Stimulated activated memory B cell treated with anti-CD40 and anti-IgM and Interleukin-4, amounts not matched to agents 10 μg/mL and 1 μg/mL and 100 μg/mL, for 72 hours (primary cell): ENCODE results near the gene DCDC2C.

Experiments used
- ATAC-seq: fragments of 150-1000 bp; cut with Tn5 transposase; 2 replicates; pipeline ENCODE4 v1.10.0; 2021
- H3K27ac Mint-ChIP-seq: one replicate; pipeline ENCODE4 v1.8.0; 2022; ENCODE audit warnings: mild to moderate bottlenecking, mixed read lengths
- H3K27me3 Mint-ChIP-seq: one replicate; pipeline ENCODE4 v1.8.0; 2022; ENCODE audit warnings: mixed read lengths
- H3K36me3 Mint-ChIP-seq: one replicate; pipeline ENCODE4 v1.8.0; 2022; ENCODE audit warnings: mixed read lengths
- H3K4me1 Mint-ChIP-seq: one replicate; pipeline ENCODE4 v1.8.0; 2022; ENCODE audit warnings: mixed read lengths
- H3K4me3 Mint-ChIP-seq: one replicate; pipeline ENCODE4 v1.8.0; 2022; ENCODE audit warnings: mild to moderate bottlenecking, moderate library complexity, mixed read lengths
- H3K9me3 Mint-ChIP-seq: one replicate; pipeline ENCODE4 v1.8.0; 2022; ENCODE audit warnings: mixed read lengths

Gene DCDC2C

DNA sequence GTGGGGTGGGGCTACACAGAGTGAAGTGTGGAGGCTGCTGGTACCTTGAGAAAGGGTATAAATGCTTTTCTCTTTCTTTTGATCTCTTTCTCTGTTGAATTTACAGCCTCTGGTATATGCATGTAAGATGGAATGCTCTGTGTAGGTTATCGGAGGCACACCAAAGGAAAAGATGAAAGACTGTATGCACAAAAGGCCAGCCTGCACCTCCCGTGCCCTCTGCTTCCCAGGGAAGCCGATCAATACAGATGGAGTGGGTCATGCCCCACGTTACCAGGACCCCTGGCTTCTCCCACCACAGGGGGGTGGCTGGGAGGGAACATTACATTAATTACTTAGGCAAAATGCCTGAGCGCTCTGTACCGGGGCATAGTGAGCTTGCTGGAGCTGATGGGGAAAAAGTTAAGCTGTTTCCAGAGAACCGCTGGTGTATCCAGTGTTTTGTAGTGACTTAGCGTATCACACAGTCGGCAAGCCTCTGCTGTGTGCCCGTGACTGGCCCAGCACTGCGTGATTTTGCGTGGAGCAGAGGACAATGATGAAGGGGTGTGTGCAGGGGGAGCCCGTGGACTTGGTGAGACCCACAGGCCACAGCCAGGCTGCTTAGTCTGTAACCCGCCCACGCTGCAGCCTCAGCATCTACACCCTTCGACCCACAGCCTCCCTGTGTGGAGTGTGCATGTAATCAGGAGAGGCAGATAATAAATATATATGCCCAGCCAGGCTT lies 37.3 kb upstream of the DCDC2C start:
- no peak for ATAC-seq
- H3K36me3 Mint-ChIP-seq, result no peaks in the 10 kb centered on the region
- peaks cover 27% of the 10 kb centered on the region for H3K27me3 Mint-ChIP-seq
- peaks cover 12% of the 10 kb centered on the region for H3K4me1 Mint-ChIP-seq
- H3K27ac Mint-ChIP-seq, result no peak overlapping the region
- no peak overlapping the region for H3K4me3 Mint-ChIP-seq
- H3K9me3 Mint-ChIP-seq, result no peaks in the 10 kb centered on the region

DNA sequence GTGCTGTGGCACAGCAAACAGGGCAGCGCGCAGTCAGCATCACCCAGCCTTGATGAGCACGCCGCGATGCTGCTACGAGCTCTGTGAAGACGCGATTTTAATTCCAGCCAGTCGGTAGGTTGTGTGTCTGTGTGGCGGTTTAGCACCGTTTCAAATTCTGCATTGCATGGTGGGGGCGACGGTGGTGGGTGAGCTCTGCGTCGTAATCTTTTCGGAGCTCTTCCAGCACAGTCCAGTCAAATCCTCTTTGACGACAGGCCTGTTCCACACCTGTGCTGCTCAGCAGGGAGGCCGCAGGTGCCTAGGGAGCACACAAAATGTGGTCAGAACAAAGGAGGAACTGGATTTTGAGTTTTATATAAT lies 36.8 kb upstream of the DCDC2C start:
- H3K4me1 Mint-ChIP-seq, result peaks cover 6% of the 10 kb centered on the region

DNA sequence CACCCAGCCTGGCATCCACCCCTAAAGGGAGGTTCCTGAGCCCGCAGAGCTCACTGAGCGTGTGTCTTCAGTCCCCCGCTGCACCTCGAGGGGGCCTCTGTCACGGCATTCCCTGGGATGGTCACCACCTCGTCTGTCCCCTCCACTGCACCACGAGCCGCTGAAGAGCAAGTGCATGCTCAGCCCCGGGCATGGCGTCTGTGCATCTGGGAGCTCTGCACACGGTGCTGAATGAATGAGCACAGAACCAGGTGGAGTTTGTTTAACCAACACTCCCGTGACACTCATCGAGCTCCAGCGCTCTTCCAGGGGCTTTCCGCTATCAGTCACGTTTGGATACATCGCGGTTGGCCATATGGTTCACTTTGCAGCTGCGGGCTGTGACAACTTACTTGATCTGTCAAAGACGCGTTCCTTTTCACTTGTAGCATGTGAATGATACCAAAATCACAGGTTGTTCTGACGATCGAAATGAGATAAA lies 36.2 kb upstream of the DCDC2C start:
- Mint-ChIP-seq H3K9me3 (no peaks in the 10 kb centered on the region), H3K27me3 (peaks cover 27% of the 10 kb centered on the region), H3K4me3 (no peak overlapping the region), H3K27ac (no peak overlapping the region), H3K36me3 (no peaks in the 10 kb centered on the region), H3K4me1 (peaks cover under 1% of the 10 kb centered on the region)
- ATAC-seq, result no peak

More for the DNA sequence above, 36.8 kb upstream of the DCDC2C start:
- Mint-ChIP-seq H3K36me3 (no peaks in the 10 kb centered on the region), H3K27me3 (peaks cover 27% of the 10 kb centered on the region), H3K9me3 (no peaks in the 10 kb centered on the region), H3K4me3 (no peak overlapping the region), H3K27ac (no peak overlapping the region)
- no peak for ATAC-seq

DNA sequence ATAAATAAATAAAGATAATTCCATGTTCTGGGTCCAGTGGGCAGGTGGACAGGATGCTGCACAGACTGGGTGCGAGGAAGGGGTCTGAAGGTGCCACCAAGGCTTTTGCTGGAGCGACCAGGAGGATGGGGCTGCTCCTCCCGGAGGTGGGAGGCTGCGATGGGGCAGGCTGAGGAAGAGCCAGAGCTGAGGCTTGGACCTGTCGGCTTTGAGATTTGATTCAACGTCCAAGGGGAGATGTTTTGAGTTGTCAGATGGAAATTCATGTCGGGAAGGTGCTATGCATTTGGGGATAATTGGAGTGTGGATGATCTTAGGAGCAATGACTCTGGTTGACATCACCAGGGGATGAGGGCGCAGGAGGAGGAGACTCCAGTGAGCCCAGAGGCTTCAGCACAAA lies 33.7 kb upstream of the DCDC2C start:
- Mint-ChIP-seq H3K9me3 (no peaks in the 10 kb centered on the region), H3K36me3 (no peaks in the 10 kb centered on the region), H3K4me3 (no peak overlapping the region), H3K27ac (no peak overlapping the region), H3K27me3 (peaks cover 27% of the 10 kb centered on the region), H3K4me1 (no peaks in the 10 kb centered on the region)
- ATAC-seq, result no peak

DNA sequence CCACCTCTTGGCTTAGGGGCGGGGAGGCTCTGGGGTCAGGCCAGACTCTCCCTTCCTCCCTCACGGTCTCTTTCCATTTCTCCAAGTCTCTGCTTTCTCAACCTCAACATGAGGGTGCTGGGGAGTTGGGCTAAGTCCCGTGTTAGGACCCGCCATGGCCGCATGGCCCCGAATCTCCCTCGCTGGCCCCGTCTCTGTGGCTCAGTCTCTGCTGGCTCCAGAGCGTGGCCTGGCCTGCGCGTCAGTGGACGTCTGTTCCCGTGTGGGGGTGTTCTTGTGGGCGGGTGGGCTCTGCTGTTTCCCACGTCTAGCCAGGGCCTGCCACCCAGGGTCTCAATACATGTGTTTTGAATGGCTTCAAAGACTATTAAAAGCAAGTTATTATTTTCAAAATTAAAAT lies 33.0 kb upstream of the DCDC2C start:
- Mint-ChIP-seq H3K36me3 (no peaks in the 10 kb centered on the region), H3K27me3 (peaks cover 27% of the 10 kb centered on the region), H3K4me1 (no peaks in the 10 kb centered on the region), H3K4me3 (no peak overlapping the region), H3K9me3 (no peaks in the 10 kb centered on the region), H3K27ac (no peak overlapping the region)
- ATAC-seq, result no peak

DNA sequence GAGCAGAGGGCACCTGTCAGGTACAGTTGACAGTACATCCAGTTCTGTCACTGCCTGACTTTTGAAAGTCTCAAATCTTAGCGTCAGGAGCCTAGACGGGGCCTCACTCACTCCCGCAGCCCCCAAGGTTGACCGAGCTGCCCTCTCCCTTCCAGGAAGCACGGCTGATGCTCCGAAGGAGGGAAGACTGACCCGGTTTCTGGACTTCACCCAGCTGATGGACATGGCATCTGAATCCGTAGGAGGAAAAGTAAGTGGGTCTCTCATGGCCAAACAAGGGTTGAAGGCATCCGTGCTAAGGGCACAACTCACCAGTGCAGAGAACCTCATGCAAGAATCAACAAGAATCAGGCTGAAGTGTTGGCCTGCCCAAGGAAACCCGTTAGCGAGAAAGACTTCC lies 32.4 kb upstream of the DCDC2C start:
- Mint-ChIP-seq H3K27me3 (peaks cover 27% of the 10 kb centered on the region), H3K4me1 (no peaks in the 10 kb centered on the region), H3K27ac (no peak overlapping the region), H3K4me3 (no peak overlapping the region), H3K9me3 (no peaks in the 10 kb centered on the region), H3K36me3 (no peaks in the 10 kb centered on the region)
- ATAC-seq, result no peak

DNA sequence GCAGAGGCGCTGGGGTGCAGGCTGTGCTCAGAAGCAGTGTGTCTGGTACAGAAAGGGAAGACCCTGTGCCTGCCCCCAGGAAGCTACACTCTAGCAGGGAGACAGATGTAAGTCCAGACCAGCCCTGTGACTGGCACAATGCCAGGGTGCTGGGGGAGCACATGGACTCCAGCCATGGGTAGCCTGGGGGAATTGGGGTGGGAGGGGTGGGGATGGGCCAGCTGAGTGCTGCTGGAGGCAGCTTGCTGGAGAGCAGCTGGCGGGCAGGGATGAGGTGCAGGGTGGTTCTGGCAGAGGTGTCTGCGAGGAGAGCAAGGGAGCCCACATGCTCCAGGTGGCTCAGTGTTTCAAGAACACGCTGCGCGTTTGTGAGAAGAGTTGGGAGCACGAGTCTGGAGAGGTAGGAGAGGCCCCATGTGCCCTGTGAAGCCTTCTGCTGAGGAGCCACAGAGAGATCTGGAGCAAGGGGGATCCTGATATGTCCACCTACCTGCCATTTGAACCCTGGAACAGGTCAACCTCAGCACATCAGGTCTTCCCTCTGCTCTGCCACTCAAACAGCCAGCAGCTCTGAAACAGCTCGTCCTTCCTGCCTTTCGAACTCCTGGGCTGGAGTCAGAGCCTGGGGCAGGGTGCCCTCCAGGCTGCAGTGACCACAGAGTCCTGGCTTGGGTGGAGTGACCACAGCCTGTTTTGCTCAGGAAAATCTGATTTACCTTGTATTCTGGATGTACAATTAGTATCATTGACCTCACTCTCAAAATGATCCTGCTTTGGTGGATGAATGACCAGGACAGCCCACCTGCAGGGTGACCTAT lies 30.3 kb upstream of the DCDC2C start:
- H3K36me3 Mint-ChIP-seq, result no peaks in the 10 kb centered on the region
- H3K27me3 Mint-ChIP-seq, result peaks cover 22% of the 10 kb centered on the region
- no peak overlapping the region for H3K4me3 Mint-ChIP-seq
- H3K4me1 Mint-ChIP-seq, result no peaks in the 10 kb centered on the region
- no peaks in the 10 kb centered on the region for H3K9me3 Mint-ChIP-seq
- peak; percentile 13 for ATAC-seq
- no peak overlapping the region for H3K27ac Mint-ChIP-seq

DNA sequence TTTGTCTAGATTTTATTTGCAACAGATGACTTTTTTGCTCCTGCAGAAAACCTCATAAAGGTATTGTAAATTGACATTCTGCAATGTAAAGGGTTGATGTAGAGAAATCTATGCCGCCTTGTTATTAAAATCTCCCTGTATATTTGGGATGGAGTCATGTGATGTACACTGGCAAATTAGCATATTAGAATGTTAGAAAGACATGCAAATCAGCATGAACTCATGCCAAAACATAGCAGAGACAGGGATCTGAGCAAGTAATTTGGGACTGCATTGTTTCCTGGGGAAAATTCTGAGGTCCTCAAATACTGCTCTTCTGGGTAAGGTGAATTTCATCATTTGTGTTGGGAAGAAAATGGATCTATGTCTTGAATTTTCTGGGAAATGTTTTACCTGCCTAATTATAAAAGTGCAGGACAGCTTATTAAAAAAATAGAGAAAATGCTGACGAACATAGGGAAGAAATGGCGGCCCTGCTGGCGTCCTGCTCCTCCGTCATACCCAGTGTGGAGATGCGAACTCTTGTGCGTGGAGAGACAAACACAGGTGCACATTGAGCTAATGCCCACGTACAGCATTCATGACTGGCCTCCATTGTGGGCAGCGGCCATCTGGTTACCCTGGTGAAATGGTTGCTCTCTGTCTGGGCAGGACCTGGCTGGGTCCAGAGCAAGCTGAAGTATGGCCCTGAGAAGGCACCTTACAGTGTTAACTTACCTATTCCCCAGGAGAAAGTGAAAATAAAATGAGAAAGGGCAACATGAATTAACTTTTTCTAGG lies 29.1 kb upstream of the DCDC2C start:
- no peaks in the 10 kb centered on the region for H3K36me3 Mint-ChIP-seq
- no peaks in the 10 kb centered on the region for H3K9me3 Mint-ChIP-seq
- no peaks in the 10 kb centered on the region for H3K4me1 Mint-ChIP-seq
- H3K4me3 Mint-ChIP-seq, result no peak overlapping the region
- no peak overlapping the region for H3K27ac Mint-ChIP-seq
- ATAC-seq, result no peak
- H3K27me3 Mint-ChIP-seq, result peaks cover 17% of the 10 kb centered on the region

DNA sequence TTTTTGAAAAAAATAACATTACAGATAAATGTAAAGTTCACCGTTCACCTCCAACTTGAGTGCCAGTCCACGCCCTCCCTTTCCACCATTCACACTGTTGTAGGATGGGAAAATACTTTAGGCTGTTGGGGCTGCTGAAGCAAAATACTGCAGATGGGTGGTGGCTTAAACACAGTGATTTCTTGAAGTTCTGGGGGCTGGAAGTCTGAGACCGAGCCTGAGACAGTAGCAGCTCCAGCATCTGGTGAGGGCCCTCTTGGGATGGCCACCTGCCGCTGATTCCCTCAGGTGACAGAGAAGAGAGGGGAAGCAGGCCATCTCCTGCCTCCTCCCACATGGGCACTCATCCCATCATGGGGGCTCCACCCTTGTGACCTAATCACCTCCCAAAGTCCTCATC lies 27.7 kb upstream of the DCDC2C start:
- H3K9me3 Mint-ChIP-seq, result no peaks in the 10 kb centered on the region
- H3K4me1 Mint-ChIP-seq, result no peaks in the 10 kb centered on the region
- ATAC-seq, result no peak
- H3K27me3 Mint-ChIP-seq, result peaks cover 3% of the 10 kb centered on the region
- no peak overlapping the region for H3K27ac Mint-ChIP-seq
- H3K36me3 Mint-ChIP-seq, result no peaks in the 10 kb centered on the region
- H3K4me3 Mint-ChIP-seq, result no peak overlapping the region

DNA sequence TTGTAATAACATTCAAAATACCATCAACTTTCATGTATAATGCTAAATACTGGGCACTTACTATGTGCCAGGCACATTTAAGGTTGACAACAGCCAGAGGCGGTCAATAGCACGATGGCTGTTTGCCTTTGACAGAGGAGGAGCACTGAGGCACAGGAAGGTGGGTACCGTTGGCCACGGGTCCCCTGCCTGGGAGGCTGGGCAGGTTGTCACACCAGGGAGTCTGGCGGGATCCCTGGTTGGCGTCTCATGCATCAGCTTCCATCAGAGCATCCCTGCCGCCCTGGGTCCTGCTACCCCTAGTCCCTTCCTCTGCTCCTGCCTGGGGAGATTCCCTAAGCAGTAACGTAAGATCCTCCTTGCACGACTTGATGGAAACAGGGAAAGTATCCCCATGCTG lies 25.9 kb upstream of the DCDC2C start:
- H3K36me3 Mint-ChIP-seq, result no peaks in the 10 kb centered on the region
- ATAC-seq, result no peak
- H3K4me3 Mint-ChIP-seq, result no peak overlapping the region

DNA sequence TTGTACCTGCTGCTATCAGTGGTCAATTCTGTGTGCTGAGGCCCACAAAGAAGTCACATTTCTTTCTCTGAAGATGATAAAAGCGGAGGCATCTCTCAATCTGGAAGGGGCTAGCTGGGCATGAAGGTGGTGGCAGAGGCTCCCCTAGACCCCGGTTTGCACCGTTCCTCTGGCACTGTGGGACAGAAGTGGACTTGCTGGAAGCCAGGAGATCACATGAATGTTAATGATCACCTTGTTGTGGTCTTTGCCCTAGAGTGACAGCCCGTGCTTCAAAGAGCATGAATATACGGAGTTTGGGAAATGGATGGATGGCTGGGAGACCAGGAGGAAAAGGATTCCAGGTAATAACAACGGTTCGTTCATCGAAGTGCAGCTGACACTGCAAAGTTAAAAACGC lies 25.2 kb upstream of the DCDC2C start:
- no peak for ATAC-seq
- Mint-ChIP-seq H3K27ac (no peak overlapping the region), H3K27me3 (no peaks in the 10 kb centered on the region), H3K9me3 (no peaks in the 10 kb centered on the region), H3K4me3 (no peak overlapping the region), H3K4me1 (no peaks in the 10 kb centered on the region), H3K36me3 (no peaks in the 10 kb centered on the region)

More for the DNA sequence above, 25.9 kb upstream of the DCDC2C start:
- Mint-ChIP-seq H3K27me3 (no peaks in the 10 kb centered on the region), H3K4me1 (no peaks in the 10 kb centered on the region), H3K27ac (no peak overlapping the region), H3K9me3 (no peaks in the 10 kb centered on the region)

DNA sequence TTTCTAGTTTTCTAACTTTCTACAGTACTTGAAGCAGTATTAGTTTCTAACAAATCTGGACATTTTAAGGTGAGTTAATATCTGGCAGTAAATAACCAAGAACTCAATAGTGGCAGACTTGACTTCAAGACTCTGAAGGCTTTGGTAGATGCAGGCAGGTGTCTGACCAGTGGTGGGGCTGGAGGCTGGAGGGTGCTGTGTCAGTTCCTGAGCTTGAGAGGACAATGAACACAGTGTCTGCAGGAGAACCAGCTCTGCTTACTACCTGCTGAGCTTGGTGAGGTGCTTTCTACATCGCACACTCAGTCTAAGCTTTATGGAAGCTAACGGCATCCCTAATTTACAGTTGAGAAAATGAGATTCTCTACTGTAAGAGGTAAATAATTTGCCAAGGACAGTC lies 24.2 kb upstream of the DCDC2C start:
- H3K9me3 Mint-ChIP-seq, result no peaks in the 10 kb centered on the region
- no peak overlapping the region for H3K27ac Mint-ChIP-seq
- H3K27me3 Mint-ChIP-seq, result no peaks in the 10 kb centered on the region
- no peaks in the 10 kb centered on the region for H3K4me1 Mint-ChIP-seq
- no peak for ATAC-seq
- no peaks in the 10 kb centered on the region for H3K36me3 Mint-ChIP-seq
- no peak overlapping the region for H3K4me3 Mint-ChIP-seq

DNA sequence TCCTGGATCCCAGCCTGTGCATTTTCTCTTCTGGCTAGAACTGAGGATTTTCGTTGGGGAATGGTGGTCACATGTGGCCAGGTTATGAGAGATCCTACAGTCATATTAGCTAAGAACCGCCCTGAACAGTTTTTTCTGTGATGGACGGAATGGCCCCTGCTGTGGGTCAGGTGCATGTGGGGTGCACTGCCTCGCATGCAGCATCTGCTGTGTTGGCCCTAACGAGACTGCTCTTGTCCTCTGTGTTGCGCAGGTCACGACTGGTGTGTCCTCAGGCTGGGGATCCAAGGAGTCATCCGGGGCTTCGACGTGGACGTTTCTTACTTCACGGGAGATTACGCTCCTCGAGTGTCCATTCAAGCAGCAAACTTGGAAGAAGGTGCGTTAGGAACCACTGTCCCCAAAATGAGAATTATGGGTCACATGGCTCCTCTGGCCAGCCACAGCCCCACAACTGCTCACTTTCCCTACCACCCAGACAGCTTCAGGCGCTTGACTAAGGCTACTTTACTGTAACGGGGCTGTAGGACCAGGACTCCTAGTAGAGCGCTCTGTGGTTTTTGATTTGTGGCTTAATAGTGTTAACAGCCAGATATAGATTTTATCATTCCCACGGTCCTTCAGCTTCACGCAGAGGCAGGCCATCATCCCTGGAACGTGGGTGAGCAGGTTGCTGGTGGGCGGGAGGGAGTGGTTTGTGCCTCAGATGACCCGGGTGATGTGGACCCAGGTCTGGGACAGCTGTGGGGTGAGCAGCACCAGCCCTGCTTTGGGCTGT lies 23.6 kb upstream of the DCDC2C start:
- H3K27ac Mint-ChIP-seq, result no peak overlapping the region
- H3K27me3 Mint-ChIP-seq, result no peaks in the 10 kb centered on the region
- H3K9me3 Mint-ChIP-seq, result no peaks in the 10 kb centered on the region
- H3K4me3 Mint-ChIP-seq, result no peak overlapping the region
- H3K4me1 Mint-ChIP-seq, result no peaks in the 10 kb centered on the region
- H3K36me3 Mint-ChIP-seq, result no peaks in the 10 kb centered on the region
- no peak for ATAC-seq

DNA sequence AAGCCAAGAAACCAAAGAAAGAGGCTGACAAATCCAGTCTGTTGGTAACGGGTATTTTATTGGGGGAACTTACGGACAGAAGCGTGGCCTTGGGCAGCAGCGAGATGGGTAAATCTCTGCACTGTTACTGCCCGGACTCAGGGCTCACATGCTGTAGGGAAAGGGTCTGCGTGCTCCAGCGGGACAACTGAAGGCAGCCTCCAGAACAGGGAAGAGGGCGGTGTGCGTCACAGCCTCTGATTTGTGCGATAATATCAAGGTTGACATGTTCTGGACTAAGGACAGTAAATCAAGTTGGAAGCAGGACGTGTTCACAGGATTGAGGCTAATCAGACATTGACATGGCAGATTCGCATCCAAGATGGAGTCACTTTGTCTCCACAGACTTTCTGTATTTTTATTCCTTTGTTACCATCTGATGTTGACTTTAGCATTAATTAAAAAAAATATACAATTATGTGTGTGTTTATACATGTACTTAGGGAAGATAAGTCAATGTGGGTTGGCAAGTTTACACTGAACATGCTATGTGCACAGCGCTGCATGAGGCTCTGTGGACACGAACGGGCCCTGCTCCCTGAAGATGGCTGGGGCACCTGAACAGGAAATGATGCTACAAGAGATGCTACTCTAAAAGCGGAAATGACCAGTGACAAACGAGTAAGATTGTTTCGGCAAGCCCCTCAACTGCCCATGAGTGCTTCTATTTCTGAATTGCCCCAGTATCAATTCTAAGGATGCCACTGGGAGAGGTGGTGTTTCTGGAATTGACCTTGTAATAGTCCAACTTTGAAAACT lies 22.6 kb upstream of the DCDC2C start:
- H3K4me3 Mint-ChIP-seq, result no peak overlapping the region
- peaks cover 4% of the 10 kb centered on the region for H3K9me3 Mint-ChIP-seq
- no peaks in the 10 kb centered on the region for H3K27me3 Mint-ChIP-seq
- H3K36me3 Mint-ChIP-seq, result no peaks in the 10 kb centered on the region
- H3K4me1 Mint-ChIP-seq, result no peaks in the 10 kb centered on the region
- H3K27ac Mint-ChIP-seq, result no peak overlapping the region
- no peak for ATAC-seq
